H1 (cell line): ENCODE data around the gene ERLEC1. TPM values are rescaled to one million over a fixed set of nuclear protein-coding genes. Genes with fewer than 3 reads are reported as not detected.

ENCODE experiments used
- NRF1 ChIP-seq: IDR thresholded peaks from 2 replicates; pipeline ENCODE4 v1.6.1; 2011; ENCODE audit warnings: mild to moderate bottlenecking, low read depth, low read length, improper control_type of control experiment
- SP2 ChIP-seq: IDR thresholded peaks from 2 replicates; pipeline ENCODE4 v1.6.1; 2012; ENCODE audit warnings: mild to moderate bottlenecking, low read length, inconsistent platforms
- ZNF274 ChIP-seq: IDR thresholded peaks from 2 replicates; pipeline ENCODE4 v1.7.0; 2012; ENCODE audit warnings: low read length, borderline replicate concordance; ENCODE audit errors: extremely low read depth
- polyA plus RNA-seq, 7 experiments: library from polyadenylated mRNA; depleted of rRNA in 3 of 7; stranded (reverse) in 5 of 7; unstranded in 2 of 7; fragments of >200 nt in 5 of 7; fragments of 200-250 nt in 2 of 7; gene quantifications; 1 replicate in 5 of 7; 2 replicates in 1 of 7; 4 replicates in 1 of 7; pipeline versions ENCODE4 v1.2.1 to v1.2.3, GENCODE V29; 2011 to 2013; ENCODE audit warnings: missing spikeins in 2 of 7, mixed read lengths in 2 of 7
- total RNA-seq: library from RNA; stranded (reverse); fragmentation: NEBNext Ultra II Directional; extraction: Animal tissue kit (Norgen Biotek cat#: 25700); gene quantifications from 2 replicates; pipeline ENCODE4 v1.2.1, GENCODE V29; 2021

Gene ERLEC1
- total and polyA plus RNA-seq, 2 of the 8 experiments (the other 6 are each of a cell fraction or from before 2014, with no cell fraction given): 12.9 to 26.7 TPM

GRCh38 chr2:53750041-53750768 lies 36.6 kb upstream of the ERLEC1 start (continued):
- no peak for TF ChIP-seq ZNF274
- no peak for TF ChIP-seq NRF1
- no peak for TF ChIP-seq SP2
